ENCODE data around the gene FALEC.

Gene FALEC

DNA sequence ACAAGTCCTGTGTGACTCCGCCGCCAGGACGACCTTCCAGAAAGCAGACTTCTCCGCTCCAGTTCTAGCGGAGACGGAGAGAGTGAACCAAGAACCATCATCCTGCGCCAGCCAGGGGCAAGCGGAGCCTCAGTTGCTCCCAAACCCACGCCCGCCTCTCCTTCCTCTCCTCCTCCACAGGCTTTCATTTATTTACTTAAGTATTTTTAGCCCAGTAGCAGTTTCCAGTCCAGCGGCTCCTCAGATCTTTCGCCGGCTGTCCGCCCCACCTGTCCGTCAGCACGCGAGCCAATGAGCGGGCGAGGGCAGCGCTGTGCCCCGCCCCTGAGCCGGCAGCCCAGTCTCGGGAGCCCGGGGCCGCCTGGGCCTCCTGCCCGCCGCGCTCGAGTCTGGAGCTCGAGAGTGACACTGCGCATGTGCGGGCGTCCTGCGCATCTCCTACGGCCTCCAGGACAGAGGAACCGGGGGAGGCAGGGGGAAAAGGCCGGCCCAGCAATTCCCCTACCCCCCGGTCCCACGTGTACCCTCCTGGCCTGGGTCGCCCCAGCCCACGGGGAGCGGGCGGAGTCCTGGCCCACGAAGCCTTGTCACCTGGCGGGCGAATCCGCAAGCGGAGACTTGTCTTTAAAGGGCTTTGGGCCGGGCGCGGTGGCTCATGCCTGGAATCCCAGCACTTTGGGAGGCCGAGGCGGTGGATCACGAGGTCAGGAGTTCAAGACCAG is at the start of gene FALEC:
TSS of gene FALEC (plus strand) at position 425 of the 722 bp plus-strand sequence.
- H3K4me1 ChIP-seq (ENCODE audit: insufficient read depth, insufficient read length) = peaks cover 11% of the 10 kb centered on the region
- H3K36me3 ChIP-seq (ENCODE audit: insufficient read depth, insufficient read length, low read length) = peaks cover 45% of the 10 kb centered on the region
- H3K4me3 ChIP-seq (ENCODE audit: insufficient read length, low read depth) = peak within 1 kb of the TSS; percentile 83
- no peak for TF ChIP-seq ZNF274 (IDR thresholded peaks at IDR 0.05; ENCODE audit: low read depth, low read length)
- TF ChIP-seq SUZ12 (IDR thresholded peaks at IDR 0.05; ENCODE audit: extremely low read depth, insufficient read depth, insufficient read length) = no peak
- TF ChIP-seq YY1 (IDR thresholded peaks at IDR 0.05; ENCODE audit: insufficient read depth, insufficient read length) = no peak
- peak within 1 kb of the TSS; percentile 98 for H3K9ac ChIP-seq (ENCODE audit: insufficient read length, low read depth)
- no peaks in the 10 kb centered on the region for H3K27me3 ChIP-seq (ENCODE audit: insufficient read depth, insufficient read length)
- no peaks in the 10 kb centered on the region for H3K9me3 ChIP-seq (ENCODE audit: insufficient read depth, low read length)
- DNase-seq (ENCODE audit: low read depth, low spot score) = peak; percentile 99

DNA sequence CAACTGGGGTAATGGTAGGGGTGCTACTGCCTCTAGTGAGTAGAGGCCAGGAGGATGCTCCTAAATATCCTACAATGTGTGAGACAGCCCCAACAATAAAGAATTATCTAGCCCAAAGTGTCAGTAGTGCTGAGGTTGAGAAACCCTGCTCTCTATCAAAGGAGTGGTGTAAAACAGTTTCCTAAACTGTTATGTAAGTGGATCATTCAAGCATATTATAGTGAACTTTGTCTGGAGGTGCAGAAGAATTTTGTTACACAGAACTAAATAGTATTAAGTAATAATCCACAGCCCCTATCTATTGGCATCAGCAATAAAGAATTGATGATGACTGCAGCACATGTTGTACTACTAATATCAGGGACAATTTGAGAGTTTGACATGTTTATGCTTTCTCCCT is 48.6 kb upstream of the FALEC start:
- Histone ChIP-seq H3K27me3 (ENCODE audit: insufficient read depth, insufficient read length) (no peaks in the 10 kb centered on the region), H3K9ac (ENCODE audit: insufficient read length, low read depth) (no peak overlapping the region), H3K36me3 (ENCODE audit: insufficient read depth, insufficient read length, low read length) (peaks cover 72% of the 10 kb centered on the region), H3K4me1 (ENCODE audit: insufficient read depth, insufficient read length) (peaks cover 2% of the 10 kb centered on the region), H3K4me3 (ENCODE audit: insufficient read length, low read depth) (no peak overlapping the region), H3K9me3 (ENCODE audit: insufficient read depth, low read length) (no peaks in the 10 kb centered on the region)
- TF ChIP-seq YY1 (IDR thresholded peaks at IDR 0.05; ENCODE audit: insufficient read depth, insufficient read length) (no peak), SUZ12 (IDR thresholded peaks at IDR 0.05; ENCODE audit: extremely low read depth, insufficient read depth, insufficient read length) (no peak), ZNF274 (IDR thresholded peaks at IDR 0.05; ENCODE audit: low read depth, low read length) (no peak)
- no peak for DNase-seq (ENCODE audit: low read depth, low spot score)

DNA sequence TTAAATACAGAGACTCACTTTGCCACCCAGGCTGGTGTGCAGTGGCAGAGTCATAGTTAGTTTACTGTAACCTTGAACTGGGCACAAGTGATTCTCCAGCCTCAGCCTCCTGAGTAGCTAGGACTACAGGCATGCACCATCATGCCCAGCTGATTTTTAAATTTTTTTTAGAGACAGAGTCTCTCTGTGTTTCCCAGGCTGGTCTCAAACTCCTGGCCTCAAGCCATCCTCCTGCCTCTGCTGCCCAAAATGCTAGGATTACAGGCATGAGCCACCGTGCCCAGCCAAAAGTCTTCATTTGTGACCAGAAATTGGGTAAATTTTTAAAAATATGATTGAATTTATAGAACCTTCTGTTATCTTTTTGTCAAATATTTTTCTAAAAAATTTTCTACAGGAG is 46.3 kb upstream of the FALEC start:
- no peak for DNase-seq (ENCODE audit: low read depth, low spot score)
- H3K4me1 ChIP-seq (ENCODE audit: insufficient read depth, insufficient read length) = peaks cover 13% of the 10 kb centered on the region
- TF ChIP-seq SUZ12 (IDR thresholded peaks at IDR 0.05; ENCODE audit: extremely low read depth, insufficient read depth, insufficient read length) = no peak
- TF ChIP-seq ZNF274 (IDR thresholded peaks at IDR 0.05; ENCODE audit: low read depth, low read length) = no peak
- TF ChIP-seq YY1 (IDR thresholded peaks at IDR 0.05; ENCODE audit: insufficient read depth, insufficient read length) = no peak

GRCh38 chr1:150472601-150473200 is 42.9 kb upstream of the FALEC start:
- Histone ChIP-seq H3K4me3 (ENCODE audit: insufficient read length, low read depth) (no peak overlapping the region), H3K36me3 (ENCODE audit: insufficient read depth, insufficient read length, low read length) (peaks cover 41% of the 10 kb centered on the region), H3K27me3 (ENCODE audit: insufficient read depth, insufficient read length) (no peaks in the 10 kb centered on the region), H3K4me1 (ENCODE audit: insufficient read depth, insufficient read length) (peaks cover 13% of the 10 kb centered on the region), H3K9me3 (ENCODE audit: insufficient read depth, low read length) (no peaks in the 10 kb centered on the region), H3K9ac (ENCODE audit: insufficient read length, low read depth) (peak overlapping the region; percentile 3)
- TF ChIP-seq ZNF274 (IDR thresholded peaks at IDR 0.05; ENCODE audit: low read depth, low read length) (no peak), YY1 (IDR thresholded peaks at IDR 0.05; ENCODE audit: insufficient read depth, insufficient read length) (no peak), SUZ12 (IDR thresholded peaks at IDR 0.05; ENCODE audit: extremely low read depth, insufficient read depth, insufficient read length) (no peak)
- no peak for DNase-seq (ENCODE audit: low read depth, low spot score)

More for the DNA sequence above, 46.3 kb upstream of the FALEC start:
- Histone ChIP-seq H3K36me3 (ENCODE audit: insufficient read depth, insufficient read length, low read length) (peaks cover 68% of the 10 kb centered on the region), H3K4me3 (ENCODE audit: insufficient read length, low read depth) (no peak overlapping the region), H3K9ac (ENCODE audit: insufficient read length, low read depth) (no peak overlapping the region), H3K9me3 (ENCODE audit: insufficient read depth, low read length) (no peaks in the 10 kb centered on the region), H3K27me3 (ENCODE audit: insufficient read depth, insufficient read length) (no peaks in the 10 kb centered on the region)

- Histone ChIP-seq H3K9me3 (ENCODE audit: insufficient read depth, low read length) (no peaks in the 10 kb centered on the region), H3K4me1 (ENCODE audit: insufficient read depth, insufficient read length) (peaks cover 13% of the 10 kb centered on the region), H3K9ac (ENCODE audit: insufficient read length, low read depth) (no peak overlapping the region), H3K27me3 (ENCODE audit: insufficient read depth, insufficient read length) (no peaks in the 10 kb centered on the region), H3K4me3 (ENCODE audit: insufficient read length, low read depth) (no peak overlapping the region), H3K36me3 (ENCODE audit: insufficient read depth, insufficient read length, low read length) (peaks cover 33% of the 10 kb centered on the region)
- DNase-seq (ENCODE audit: low read depth, low spot score) = no peak
- TF ChIP-seq SUZ12 (IDR thresholded peaks at IDR 0.05; ENCODE audit: extremely low read depth, insufficient read depth, insufficient read length) (no peak), ZNF274 (IDR thresholded peaks at IDR 0.05; ENCODE audit: low read depth, low read length) (no peak)
Measured at GRCh38 chr1:150473659-150474058, 41.9 kb upstream of the FALEC start.

DNA sequence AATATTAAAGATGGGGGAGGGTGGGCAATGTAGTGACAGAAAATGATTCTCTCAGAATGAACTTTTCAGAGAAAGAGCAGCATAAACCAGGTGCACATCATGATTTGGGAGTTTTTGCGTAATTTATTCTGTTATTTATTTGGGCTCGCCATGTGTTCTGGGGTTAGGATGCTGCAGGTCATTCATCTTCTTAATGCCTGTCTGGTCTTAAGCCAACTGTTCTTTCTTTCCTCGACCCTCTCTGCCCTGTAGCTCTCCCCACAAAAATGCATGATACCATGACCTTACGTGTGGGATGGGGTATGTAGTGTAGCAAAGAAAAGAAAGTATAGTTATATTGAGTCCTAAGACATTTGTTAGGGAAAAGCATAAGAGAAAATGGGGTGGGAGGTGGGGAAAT is 40.7 kb upstream of the FALEC start:
- no peak for TF ChIP-seq YY1 (IDR thresholded peaks at IDR 0.05; ENCODE audit: insufficient read depth, insufficient read length)
- no peak for TF ChIP-seq ZNF274 (IDR thresholded peaks at IDR 0.05; ENCODE audit: low read depth, low read length)
- no peak for TF ChIP-seq SUZ12 (IDR thresholded peaks at IDR 0.05; ENCODE audit: extremely low read depth, insufficient read depth, insufficient read length)

GRCh38 chr1:150476754-150477153 is 38.8 kb upstream of the FALEC start:
- Histone ChIP-seq H3K4me1 (ENCODE audit: insufficient read depth, insufficient read length) (peaks cover 11% of the 10 kb centered on the region), H3K36me3 (ENCODE audit: insufficient read depth, insufficient read length, low read length) (peaks cover 15% of the 10 kb centered on the region), H3K27me3 (ENCODE audit: insufficient read depth, insufficient read length) (no peaks in the 10 kb centered on the region), H3K4me3 (ENCODE audit: insufficient read length, low read depth) (no peak overlapping the region), H3K9ac (ENCODE audit: insufficient read length, low read depth) (no peak overlapping the region), H3K9me3 (ENCODE audit: insufficient read depth, low read length) (no peaks in the 10 kb centered on the region)
- no peak for TF ChIP-seq ZNF274 (IDR thresholded peaks at IDR 0.05; ENCODE audit: low read depth, low read length)
- TF ChIP-seq YY1 (IDR thresholded peaks at IDR 0.05; ENCODE audit: insufficient read depth, insufficient read length) = no peak
- no peak for TF ChIP-seq SUZ12 (IDR thresholded peaks at IDR 0.05; ENCODE audit: extremely low read depth, insufficient read depth, insufficient read length)
- DNase-seq (ENCODE audit: low read depth, low spot score) = no peak

More for the DNA sequence above, 40.7 kb upstream of the FALEC start:
- no peak for DNase-seq (ENCODE audit: low read depth, low spot score)
- Histone ChIP-seq H3K4me3 (ENCODE audit: insufficient read length, low read depth) (no peak overlapping the region), H3K9ac (ENCODE audit: insufficient read length, low read depth) (no peak overlapping the region), H3K27me3 (ENCODE audit: insufficient read depth, insufficient read length) (no peaks in the 10 kb centered on the region), H3K36me3 (ENCODE audit: insufficient read depth, insufficient read length, low read length) (peaks cover 33% of the 10 kb centered on the region), H3K9me3 (ENCODE audit: insufficient read depth, low read length) (no peaks in the 10 kb centered on the region), H3K4me1 (ENCODE audit: insufficient read depth, insufficient read length) (peaks cover 13% of the 10 kb centered on the region)
